ENCODE results near the gene GSTA2.
"Not testable (repeated sequence)": the region's sequence is repeated elsewhere in the genome, so short reads cannot be mapped to it uniquely, and the experiment has no call there.

GRCh38 chr6:52809777-52810176, 46.5 kb upstream of the GSTA2 start:
- TF ChIP-seq, protein P1, sequence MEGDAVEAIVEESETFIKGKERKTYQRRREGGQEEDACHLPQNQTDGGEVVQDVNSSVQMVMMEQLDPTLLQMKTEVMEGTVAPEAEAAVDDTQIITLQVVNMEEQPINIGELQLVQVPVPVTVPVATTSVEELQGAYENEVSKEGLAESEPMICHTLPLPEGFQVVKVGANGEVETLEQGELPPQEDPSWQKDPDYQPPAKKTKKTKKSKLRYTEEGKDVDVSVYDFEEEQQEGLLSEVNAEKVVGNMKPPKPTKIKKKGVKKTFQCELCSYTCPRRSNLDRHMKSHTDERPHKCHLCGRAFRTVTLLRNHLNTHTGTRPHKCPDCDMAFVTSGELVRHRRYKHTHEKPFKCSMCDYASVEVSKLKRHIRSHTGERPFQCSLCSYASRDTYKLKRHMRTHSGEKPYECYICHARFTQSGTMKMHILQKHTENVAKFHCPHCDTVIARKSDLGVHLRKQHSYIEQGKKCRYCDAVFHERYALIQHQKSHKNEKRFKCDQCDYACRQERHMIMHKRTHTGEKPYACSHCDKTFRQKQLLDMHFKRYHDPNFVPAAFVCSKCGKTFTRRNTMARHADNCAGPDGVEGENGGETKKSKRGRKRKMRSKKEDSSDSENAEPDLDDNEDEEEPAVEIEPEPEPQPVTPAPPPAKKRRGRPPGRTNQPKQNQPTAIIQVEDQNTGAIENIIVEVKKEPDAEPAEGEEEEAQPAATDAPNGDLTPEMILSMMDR (IDR thresholded peaks at IDR 0.05), result not testable (repeated sequence)
- TF ChIP-seq POLR2A (IDR thresholded peaks at IDR 0.05), result not testable (repeated sequence)

Data from testis (tissue), 2 donors.